K562 (cell line): Measurements from ENCODE around the gene CLEC18A. TPM values are rescaled to one million over a fixed set of nuclear protein-coding genes. Genes with fewer than 3 reads are reported as not detected.

Experiments used
- ATAC-seq: fragments of 200-7000 bp; cut with Tn5 transposase; 3 replicates; pipeline ENCODE4 v1.9.1; 2020; ENCODE audit warnings: moderate library complexity
- BruUV-seq: library from RNA; stranded (reverse); fragments of 400-500 nt; replicated peaks from 2 replicates; lab custom pipeline; 2021; lab: Mats Ljungman, UMichigan
- CTCF ChIA-PET: fragments of 300-600 bp; formaldehyde crosslinking; extraction: SDS; loops from one replicate; lab custom pipeline; 2021; ENCODE audit warnings: low intra/inter-chr PET ratio; lab: Yijun Ruan, JAX
- POLR2A ChIA-PET: fragments of 300-600, 350-650 bp; sonication (Branson Sonifier 250); formaldehyde crosslinking; extraction: SDS; loops from one replicate; lab custom pipeline; 2021; ENCODE audit warnings: antibody characterized with exemption, inconsistent platforms; lab: Yijun Ruan, JAX
- DNase-seq, 4 experiments: peaks; one replicate each; pipeline versions ENCODE4 v3.0.0 to v3.0.0-alpha.2; 2011 to 2018; ENCODE audit warnings: low spot score in 3 of 4, mixed read lengths in 3 of 4; ENCODE audit errors: extremely low read depth in 1 of 4
- FAIRE-seq: peaks from 2 replicates; lab custom pipeline; 2011; peaks lifted over from hg19 to GRCh38; lab: Jason Lieb, UNC
- H2AFZ ChIP-seq: 2 replicates; pipeline ENCODE4 v1.6.0; 2011; ENCODE audit warnings: low read depth, low read length, control low read depth, inconsistent platforms
- H3K27ac ChIP-seq: fragments of 200-600 bp; 3 replicates; pipeline ENCODE4 v1.8.0; 2011; ENCODE audit warnings: low read depth, mild to moderate bottlenecking, control low read depth, inconsistent platforms, low read length, moderate library complexity, mixed read lengths; ENCODE audit errors: extremely low read depth
- H3K27me3 ChIP-seq, 2 experiments: fragments of 300-600 bp in 1 of 2; 2 replicates in 1 of 2; 3 replicates in 1 of 2; pipeline versions ENCODE4 v1.6.0 to v1.8.0; 2011; ENCODE audit warnings: inconsistent platforms in 2 of 2, low read length in 2 of 2, mild to moderate bottlenecking in 1 of 2, mixed read lengths in 1 of 2, moderate library complexity in 1 of 2; ENCODE audit not compliant: control insufficient read depth in 2 of 2, insufficient read depth in 2 of 2
- H3K36me3 ChIP-seq: fragments of 300-600 bp; 3 replicates; pipeline ENCODE4 v1.8.0; 2011; ENCODE audit warnings: mild to moderate bottlenecking, low read length, inconsistent platforms; ENCODE audit not compliant: control insufficient read depth, insufficient read depth
- H3K4me1 ChIP-seq, 2 experiments: fragments of 200-600 bp in 1 of 2; replicated peaks in 1 of 2; 2 replicates in 1 of 2; 3 replicates in 1 of 2; pipeline versions ENCODE4 v1.5.1 to v1.8.0; 2011; ENCODE audit warnings: inconsistent platforms in 2 of 2, low read length in 2 of 2, mild to moderate bottlenecking in 1 of 2, mixed read lengths in 1 of 2, moderate library complexity in 1 of 2; ENCODE audit not compliant: control insufficient read depth in 2 of 2, insufficient read depth in 2 of 2
- H3K4me2 ChIP-seq: 2 replicates; pipeline ENCODE4 v1.6.1; 2011; ENCODE audit warnings: low read length, control low read depth, inconsistent platforms, mixed read lengths; ENCODE audit not compliant: insufficient read depth
- H3K4me3 ChIP-seq: fragments of 200-600 bp; sonication (generic), shearing (Covaris generic); 2 replicates; pipeline ENCODE4 v1.5.1; 2016; ENCODE audit warnings: control low read depth, inconsistent platforms
- H3K79me2 ChIP-seq: fragments of 200-600 bp; 3 replicates; pipeline ENCODE4 v1.8.0; 2011; ENCODE audit warnings: low read length, inconsistent platforms; ENCODE audit not compliant: control insufficient read depth, insufficient read depth
- H3K9ac ChIP-seq, 2 experiments: 2 replicates each; pipeline versions ENCODE4 v1.6.0 to v1.6.1; 2011; ENCODE audit warnings: low read depth in 2 of 2, low read length in 2 of 2, control low read depth in 1 of 2, inconsistent platforms in 1 of 2, mild to moderate bottlenecking in 1 of 2, mixed read lengths in 1 of 2; ENCODE audit not compliant: insufficient read depth in 1 of 2
- H3K9me1 ChIP-seq: one replicate; pipeline ENCODE4 v1.6.0; 2011; ENCODE audit warnings: inconsistent platforms, mild to moderate bottlenecking, low read length, moderate library complexity; ENCODE audit not compliant: control insufficient read depth, insufficient read depth
- H3K9me3 ChIP-seq: replicated peaks from 2 replicates; pipeline ENCODE4 v1.5.1; 2011; ENCODE audit warnings: low read depth, low read length, inconsistent platforms; ENCODE audit not compliant: control insufficient read depth, insufficient read depth
- H4K20me1 ChIP-seq: replicated peaks from 2 replicates; pipeline ENCODE4 v1.6.1; 2011; ENCODE audit warnings: low read length, inconsistent platforms, mixed read lengths; ENCODE audit not compliant: control insufficient read depth, insufficient read depth
- EP300 ChIP-seq: IDR thresholded peaks from 2 replicates; pipeline ENCODE4 v1.6.1; 2012; ENCODE audit warnings: low read length, improper control_type of control experiment
- MEF2D ChIP-seq: conservative IDR thresholded peaks from 2 replicates; pipeline ENCODE4 v1.6.1; 2016; ENCODE audit warnings: low read depth, missing genetic modification characterization, missing compliant biosample characterization
- ZSCAN32 ChIP-seq: fragments of 450-650 bp; formaldehyde crosslinking; IDR thresholded peaks from 2 replicates; pipeline ENCODE4 v1.4.0; 2020; ENCODE audit warnings: mild to moderate bottlenecking, moderate library complexity
- WGBS: fragments of 100-300 bp; shearing (Covaris generic); methylation state at CpG from one replicate; pipeline ENCODE4 v1.1.6; 2016; ENCODE audit warnings: low coverage, mixed read lengths; ENCODE audit not compliant: insufficient coverage; ENCODE audit errors: missing lambda C conversion rate; 5-methylcytosine and 5-hydroxymethylcytosine counted together
- in situ Hi-C: fragments of 300-500 bp; cut with MboI; formaldehyde crosslinking; loops from 4 replicates; pipeline ENCODE4 v1.15.0; 2018; ENCODE audit warnings: inconsistent platforms, mixed read lengths
- intact Hi-C: fragments of 100-400 bp; cut with micrococcal nuclease; formaldehyde crosslinking; loops from 2 replicates; pipeline ENCODE4 v1.14.2; 2022
- polyA plus RNA-seq, 8 experiments: library from polyadenylated mRNA; depleted of rRNA in 4 of 8; stranded (reverse) in 5 of 8; unstranded in 3 of 8; fragments of >200 nt; fragmentation: Nextera tagmentation in 2 of 8; fragmentation: Illumina TruSeq in 1 of 8; extraction: Ambion mirVana in 2 of 8; extraction: Trizol in 1 of 8; gene quantifications; 2 replicates each; pipeline versions ENCODE4 v1.2.1 to v1.2.3, GENCODE V29; 2011 to 2014; ENCODE audit warnings: inconsistent platforms in 1 of 8, missing spikeins in 1 of 8
- total RNA-seq, 7 experiments: library from RNA; depleted of rRNA in 6 of 7; stranded (reverse); fragments of >200 nt in 6 of 7; fragmentation: Illumina TruSeq in 2 of 7; extraction: Trizol in 2 of 7; gene quantifications; 2 replicates each; pipeline versions ENCODE4 v1.2.1 to v1.2.3, GENCODE V29; 2011 to 2021; ENCODE audit warnings: low replicate concordance in 1 of 7

The CLEC18A gene
- total and polyA plus RNA-seq, 9 of the 15 experiments (the other 6 are each of a cell fraction or from before 2014, with no cell fraction given): 0.08 to 0.33 (median 0.23) TPM; not detected in 2

GRCh38 chr16:69922200-69922599 lies 28.9 kb upstream of the CLEC18A start (continued):
- no peak for TF ChIP-seq ZSCAN32 (CRISPR knock-in tag)

GRCh38 chr16:69924041-69924775 lies 26.9 kb upstream of the CLEC18A start:
- Histone ChIP-seq H3K4me3 (no peak overlapping the region), H3K4me2 (no peak overlapping the region), H3K36me3 (no peaks in the 10 kb centered on the region; the same call in 2 of the 3 replicates), H3K4me1 (0 out of 5 replicates have a peak, but pooled peaks cover 0 to 3% of the 10 kb centered on the region in 2 experiments), H3K27me3 (no peaks in the 10 kb centered on the region), H3K9me1 (no peaks in the 10 kb centered on the region), H3K27ac (no peak overlapping the region), H3K9me3 (no peaks in the 10 kb centered on the region), H2AFZ (no peak overlapping the region), H4K20me1 (no peaks in the 10 kb centered on the region; the same call in 1 of the 2 replicates), H3K9ac (no peak overlapping the region), H3K79me2 (no peaks in the 10 kb centered on the region)
- intact Hi-C loops: no loop called here
- FAIRE-seq (no peak), ATAC-seq (no peak), DNase-seq (no peak)
- CTCF ChIA-PET: no interaction called here
- TF ChIP-seq EP300: no peak
- no peak for TF ChIP-seq MEF2D
- in situ Hi-C loops: no loop called here
- POLR2A ChIA-PET: interaction anchor here (0.8 kb wide), 1 partner anchor 234 kb away, joined by 3 read pairs; no protein-coding TSS in a partner anchor
- BruUV-seq: no TSS peak
- WGBS: 67% methylated on average over 10 of the region's 11 CpGs
